ENCODE results near the gene TRUB1.

TRUB1 gene

DNA sequence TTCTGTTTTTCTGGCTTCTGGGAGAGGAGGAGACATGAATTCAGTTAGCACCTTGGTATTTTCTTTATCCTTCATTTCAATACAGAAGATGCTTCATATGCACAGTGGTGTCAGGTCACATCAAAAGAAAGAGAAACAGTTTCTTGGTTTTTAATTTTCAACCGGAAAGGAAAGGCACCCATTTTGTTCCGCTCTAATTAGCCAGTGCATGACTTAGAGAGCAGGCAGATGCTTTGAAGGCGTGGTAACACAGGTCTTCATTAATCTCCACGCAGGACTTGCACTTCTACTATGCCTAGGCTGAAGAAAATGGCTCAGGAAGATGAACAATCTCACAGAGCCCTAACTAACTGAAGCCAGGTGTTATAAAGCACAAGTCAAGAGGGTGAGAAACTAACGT is 84.7 kb downstream of the TRUB1 start:
- TF ChIP-seq, protein P1, sequence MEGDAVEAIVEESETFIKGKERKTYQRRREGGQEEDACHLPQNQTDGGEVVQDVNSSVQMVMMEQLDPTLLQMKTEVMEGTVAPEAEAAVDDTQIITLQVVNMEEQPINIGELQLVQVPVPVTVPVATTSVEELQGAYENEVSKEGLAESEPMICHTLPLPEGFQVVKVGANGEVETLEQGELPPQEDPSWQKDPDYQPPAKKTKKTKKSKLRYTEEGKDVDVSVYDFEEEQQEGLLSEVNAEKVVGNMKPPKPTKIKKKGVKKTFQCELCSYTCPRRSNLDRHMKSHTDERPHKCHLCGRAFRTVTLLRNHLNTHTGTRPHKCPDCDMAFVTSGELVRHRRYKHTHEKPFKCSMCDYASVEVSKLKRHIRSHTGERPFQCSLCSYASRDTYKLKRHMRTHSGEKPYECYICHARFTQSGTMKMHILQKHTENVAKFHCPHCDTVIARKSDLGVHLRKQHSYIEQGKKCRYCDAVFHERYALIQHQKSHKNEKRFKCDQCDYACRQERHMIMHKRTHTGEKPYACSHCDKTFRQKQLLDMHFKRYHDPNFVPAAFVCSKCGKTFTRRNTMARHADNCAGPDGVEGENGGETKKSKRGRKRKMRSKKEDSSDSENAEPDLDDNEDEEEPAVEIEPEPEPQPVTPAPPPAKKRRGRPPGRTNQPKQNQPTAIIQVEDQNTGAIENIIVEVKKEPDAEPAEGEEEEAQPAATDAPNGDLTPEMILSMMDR (conservative IDR thresholded peaks at IDR 0.05) = no peak

DNA sequence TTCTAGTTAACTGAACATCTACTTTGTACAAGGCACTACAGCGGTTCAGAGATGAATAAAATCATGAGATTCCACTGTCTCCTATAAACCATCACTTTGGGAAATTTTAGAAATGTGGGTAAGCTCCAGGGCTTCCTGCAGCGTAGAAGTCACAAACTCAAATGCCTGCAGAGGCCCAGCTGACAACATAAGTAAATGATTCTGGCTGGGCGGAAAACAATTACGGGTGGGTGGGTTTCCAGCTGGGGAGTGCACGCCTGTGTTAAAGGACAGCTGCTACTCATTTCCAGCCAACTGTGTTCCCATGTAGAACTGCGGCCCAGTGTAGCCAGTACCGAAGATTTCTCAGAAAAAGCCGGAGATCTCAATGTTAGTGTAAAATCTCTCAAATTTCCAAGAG is 85.7 kb downstream of the TRUB1 start:
- H3K27ac ChIP-seq = no peak overlapping the region
- TF ChIP-seq, protein P1 (conservative IDR thresholded peaks at IDR 0.05) = no peak

More for the DNA sequence above, 84.7 kb downstream of the TRUB1 start:
- no peak overlapping the region for H3K27ac ChIP-seq

DNA sequence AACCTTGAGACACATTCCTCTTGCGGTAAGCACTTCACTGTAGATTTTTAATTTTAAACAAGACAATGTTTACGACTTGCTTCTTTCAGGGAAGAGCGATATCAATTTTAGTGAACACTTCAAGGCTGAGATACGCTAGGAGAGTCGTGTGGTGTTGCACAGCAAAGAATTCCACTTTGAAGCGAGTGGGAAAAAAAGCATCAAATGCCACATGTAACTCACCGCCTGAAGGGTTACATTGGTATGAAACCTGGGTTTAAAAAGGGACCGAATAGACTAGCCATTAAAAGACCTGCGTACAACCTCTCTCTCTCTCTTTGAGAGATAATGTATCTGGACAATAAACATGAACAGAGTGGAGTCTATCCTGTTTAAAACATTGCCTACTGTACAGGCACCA is 86.4 kb downstream of the TRUB1 start:
- no peak overlapping the region for H3K27ac ChIP-seq
- TF ChIP-seq, protein P1 (conservative IDR thresholded peaks at IDR 0.05) = no peak

DNA sequence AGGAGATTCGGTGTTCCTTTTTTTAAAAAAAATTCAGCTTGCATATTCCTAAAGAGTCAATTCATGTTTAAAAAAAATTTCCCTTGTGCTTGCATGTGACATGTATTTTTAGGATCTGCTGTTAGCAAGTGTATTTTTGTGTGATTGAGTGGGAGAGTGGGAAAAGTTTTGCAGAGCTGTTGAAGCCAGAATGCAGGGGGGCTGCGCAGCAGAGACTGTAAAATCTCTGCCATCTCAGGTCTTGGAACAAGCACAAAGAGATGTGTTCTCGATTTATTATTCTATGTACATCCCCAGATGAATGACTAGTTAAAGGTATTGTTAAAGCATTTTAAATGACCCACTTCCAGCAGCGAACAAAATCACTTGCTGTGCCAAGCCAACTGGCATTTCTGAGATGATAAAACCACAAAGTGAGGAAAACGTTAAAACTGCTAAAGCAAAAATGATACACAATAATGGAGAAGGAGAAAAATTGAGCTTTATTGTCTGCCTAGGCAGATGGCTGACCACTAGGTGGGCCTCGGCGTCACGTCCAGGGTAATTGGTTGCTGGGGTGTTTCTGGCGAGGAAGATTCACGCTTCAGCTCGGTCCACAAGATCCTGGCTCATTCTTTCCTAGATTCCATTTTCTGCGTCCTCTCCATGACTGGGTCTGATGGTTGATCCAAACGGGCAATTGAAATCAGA is 88.2 kb downstream of the TRUB1 start:
- no peak overlapping the region for H3K27ac ChIP-seq
- TF ChIP-seq, protein P1 (conservative IDR thresholded peaks at IDR 0.05) = no peak

DNA sequence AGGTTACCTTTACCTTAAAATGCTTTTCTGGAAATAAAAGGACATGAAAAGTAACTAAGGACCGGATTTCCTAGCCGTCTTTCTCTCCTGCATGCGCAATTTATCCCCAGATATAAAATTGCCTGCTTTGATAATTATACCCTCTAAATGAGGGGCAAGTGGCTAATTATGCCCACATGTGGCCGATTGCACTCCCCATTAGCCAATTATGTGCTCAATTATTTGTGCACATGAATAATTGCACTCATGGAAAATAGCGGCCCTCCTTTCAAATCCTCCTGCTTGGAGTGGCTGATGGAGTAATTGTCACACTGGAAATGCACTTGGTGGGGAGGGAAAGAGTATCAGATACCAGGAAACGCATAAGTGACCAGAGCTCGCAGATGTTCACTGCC is 88.7 kb downstream of the TRUB1 start:
- TF ChIP-seq, protein P1 (conservative IDR thresholded peaks at IDR 0.05) = no peak
- H3K27ac ChIP-seq = no peak overlapping the region

All from VCaP (cell line).